Right lobe of liver (tissue), 4 donors: ENCODE data around the gene DUSP22.

Source experiments
- POLR2A ChIP-seq: fragments of 450-650 bp; IDR thresholded peaks from one replicate; pipeline ENCODE4 v1.6.1; 2017; ENCODE audit warnings: antibody characterized with exemption, mild to moderate bottlenecking
- TF ChIP-seq, protein P1 (sequence below), 4 donors: fragments of 200-600 bp in 3 of 4; fragments of 450-650 bp in 1 of 4; IDR thresholded peaks; one replicate each; pipeline versions ENCODE4 v1.5.1 to v1.8.0; 2016 to 2022; ENCODE audit warnings: antibody characterized with exemption in 4 of 4, mild to moderate bottlenecking in 2 of 4
- donor health status: DM: no; HTN: no; CAD: no.
- donor health status: DM: no; HTN: no; CAD: no.
- donor health status: DM: no; HTN: yes; CAD: no.

DNA sequence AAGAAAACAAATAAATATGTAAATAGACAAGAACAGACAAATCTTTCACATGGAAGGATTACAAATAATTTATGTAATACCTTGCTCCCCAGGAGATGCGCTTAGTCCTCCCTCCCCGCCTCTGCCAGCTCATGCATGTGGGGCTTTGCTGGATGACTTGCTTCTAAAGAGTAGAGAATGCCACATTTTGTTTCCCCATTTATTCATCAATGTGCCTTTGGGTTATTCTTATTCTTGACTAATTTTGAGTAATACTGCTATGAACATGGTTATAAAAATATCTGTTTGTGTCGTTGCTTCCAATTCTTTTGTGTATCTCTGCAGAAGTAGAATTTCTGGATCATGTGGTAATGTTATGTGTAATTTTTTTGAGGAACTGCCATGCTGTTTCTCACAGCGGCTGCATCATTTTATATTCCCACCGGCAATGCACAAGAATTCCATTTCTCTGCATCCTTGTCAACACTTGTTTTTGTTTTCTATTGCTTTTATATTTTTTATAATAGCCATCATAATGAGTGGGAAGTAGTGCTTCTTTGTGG is 23.8 kb upstream of the DUSP22 start:
- TF ChIP-seq, protein P1, sequence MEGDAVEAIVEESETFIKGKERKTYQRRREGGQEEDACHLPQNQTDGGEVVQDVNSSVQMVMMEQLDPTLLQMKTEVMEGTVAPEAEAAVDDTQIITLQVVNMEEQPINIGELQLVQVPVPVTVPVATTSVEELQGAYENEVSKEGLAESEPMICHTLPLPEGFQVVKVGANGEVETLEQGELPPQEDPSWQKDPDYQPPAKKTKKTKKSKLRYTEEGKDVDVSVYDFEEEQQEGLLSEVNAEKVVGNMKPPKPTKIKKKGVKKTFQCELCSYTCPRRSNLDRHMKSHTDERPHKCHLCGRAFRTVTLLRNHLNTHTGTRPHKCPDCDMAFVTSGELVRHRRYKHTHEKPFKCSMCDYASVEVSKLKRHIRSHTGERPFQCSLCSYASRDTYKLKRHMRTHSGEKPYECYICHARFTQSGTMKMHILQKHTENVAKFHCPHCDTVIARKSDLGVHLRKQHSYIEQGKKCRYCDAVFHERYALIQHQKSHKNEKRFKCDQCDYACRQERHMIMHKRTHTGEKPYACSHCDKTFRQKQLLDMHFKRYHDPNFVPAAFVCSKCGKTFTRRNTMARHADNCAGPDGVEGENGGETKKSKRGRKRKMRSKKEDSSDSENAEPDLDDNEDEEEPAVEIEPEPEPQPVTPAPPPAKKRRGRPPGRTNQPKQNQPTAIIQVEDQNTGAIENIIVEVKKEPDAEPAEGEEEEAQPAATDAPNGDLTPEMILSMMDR (IDR thresholded peaks at IDR 0.05): no peak
- no peak for TF ChIP-seq POLR2A
